GM21526 (cell line): Measurements from ENCODE around the gene TRIO.

Source experiments
- ATAC-seq: cut with Tn5 transposase; IDR thresholded peaks from one replicate; pipeline ENCODE4 v1.9.1; 2021; ENCODE audit warnings: moderate library complexity; ENCODE audit not compliant: unreplicated experiment, low FRiP score

The TRIO gene

DNA sequence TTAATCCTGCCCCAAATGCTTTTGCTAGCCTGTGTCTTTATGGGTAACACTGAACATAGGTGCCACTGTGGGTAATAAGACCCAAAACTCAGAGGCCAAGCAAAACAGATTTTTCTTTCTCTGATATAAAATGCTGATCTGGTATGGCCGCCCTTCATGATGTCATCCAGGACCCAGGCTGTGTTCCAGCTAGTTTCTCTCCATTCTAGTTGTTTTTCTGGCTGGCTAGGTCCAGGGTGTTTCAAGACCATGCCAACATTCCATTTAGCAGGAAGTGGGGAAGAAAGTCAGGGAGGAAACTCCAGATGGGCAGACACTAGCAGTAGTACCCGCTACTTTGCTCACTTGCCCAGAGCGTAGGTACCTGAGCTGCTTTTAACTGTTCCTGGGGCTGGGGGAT is 254.6 kb downstream of the TRIO start:
- ATAC-seq: no peak

DNA sequence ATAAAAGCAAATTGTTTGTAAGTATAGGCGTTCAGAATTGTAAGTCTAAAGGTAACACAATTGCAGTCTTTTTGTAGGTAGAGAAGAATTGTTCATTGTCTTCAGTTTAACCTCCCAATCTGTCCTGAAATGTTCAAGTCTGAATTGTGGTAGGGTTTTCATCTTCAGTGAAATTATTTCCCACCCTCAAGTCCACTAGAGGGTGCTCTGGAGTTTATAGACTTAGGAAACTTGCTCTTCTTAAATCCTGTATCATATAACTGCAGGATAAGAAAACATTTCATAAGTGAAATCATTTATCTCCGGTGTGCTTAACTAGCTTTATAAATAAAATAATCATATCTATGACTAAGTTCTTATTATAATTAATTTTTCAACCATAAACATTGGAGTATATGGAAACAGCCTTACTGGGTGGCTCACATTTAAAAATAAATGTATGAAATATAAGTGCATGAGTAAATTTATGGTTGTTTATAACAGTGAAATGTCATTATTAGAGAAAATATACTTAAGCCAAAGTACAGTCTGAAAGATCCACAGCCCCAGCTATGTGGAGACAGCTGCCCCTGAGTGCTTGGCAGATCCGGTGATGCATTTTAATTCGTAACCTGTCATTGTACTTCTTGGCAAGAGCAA is 256.0 kb downstream of the TRIO start:
- ATAC-seq: no peak

DNA sequence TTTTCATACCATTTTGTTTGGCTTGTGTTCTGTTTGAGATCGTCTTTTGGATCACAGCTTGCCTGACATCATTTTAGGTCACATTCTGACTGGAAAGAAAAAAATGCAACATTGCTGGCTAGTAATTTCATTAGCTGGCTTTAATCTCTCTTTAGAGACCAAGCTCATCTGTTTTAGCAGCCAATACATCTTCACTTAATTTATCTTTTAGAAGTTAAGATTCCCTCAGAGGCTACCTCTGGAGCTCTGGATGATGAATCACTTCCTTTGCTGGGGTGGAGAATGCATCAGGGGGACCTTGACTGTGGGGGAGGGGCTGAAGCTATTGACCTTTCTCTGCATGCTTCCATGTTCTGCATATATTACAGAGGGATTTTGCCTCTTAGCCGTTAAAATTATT is 256.9 kb downstream of the TRIO start:
- ATAC-seq: no peak

DNA sequence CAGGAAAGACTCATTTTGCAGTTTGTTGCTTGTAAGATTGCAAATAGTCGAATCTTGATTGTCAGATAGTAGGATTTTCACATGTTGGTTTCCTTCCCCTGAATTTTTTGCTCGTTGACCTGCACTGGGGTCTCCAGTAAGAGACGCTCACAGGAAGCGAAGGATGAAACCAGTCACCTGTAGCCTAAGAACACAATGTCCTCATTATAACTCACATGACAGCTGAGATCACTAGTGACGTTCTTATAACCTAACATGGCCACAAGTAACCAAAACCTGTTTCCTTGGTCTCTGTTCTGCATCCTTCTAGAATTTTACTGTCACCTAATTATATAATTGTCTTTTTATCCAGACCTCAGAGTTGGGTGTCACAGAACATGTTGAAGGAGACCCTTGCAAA is 257.5 kb downstream of the TRIO start:
- no peak for ATAC-seq

DNA sequence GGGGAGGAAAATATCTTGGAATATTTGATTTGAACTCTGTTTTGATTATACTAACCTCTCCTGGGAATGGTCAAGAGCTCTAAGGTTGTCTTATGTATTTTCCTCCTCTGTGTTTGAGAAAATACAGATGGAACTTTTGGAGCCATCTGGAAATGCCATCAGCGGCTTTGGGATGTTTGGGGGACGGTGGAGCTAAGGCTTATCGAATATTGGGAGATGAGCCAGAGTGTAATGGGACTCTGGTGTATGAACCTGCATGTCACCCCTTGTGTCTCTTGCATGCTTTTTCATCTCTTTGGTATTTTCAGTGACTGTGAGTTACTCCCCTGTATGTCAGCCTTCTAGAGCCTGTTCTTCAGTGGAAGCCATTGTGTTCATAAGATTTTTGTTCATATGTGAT is 258.5 kb downstream of the TRIO start:
- ATAC-seq: no peak

DNA sequence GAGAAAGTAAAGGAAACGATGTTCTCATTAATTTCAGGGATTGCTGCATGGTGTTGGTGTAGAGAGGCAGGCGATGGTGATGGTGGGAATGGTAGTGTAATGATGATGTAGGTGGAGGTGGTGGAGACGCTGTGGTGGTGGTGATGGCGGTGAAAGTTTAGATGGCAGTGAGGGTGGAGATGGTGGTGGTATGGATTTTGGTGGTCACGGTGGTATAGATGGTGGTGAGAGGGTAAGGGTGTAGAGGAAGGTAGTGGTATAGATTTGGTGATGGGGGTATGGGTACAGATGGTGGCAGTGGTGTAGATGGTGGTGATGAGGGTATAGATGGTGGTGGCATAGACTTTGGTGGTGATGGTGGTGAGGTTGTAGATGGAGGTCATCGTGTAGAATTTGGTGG is 259.3 kb downstream of the TRIO start:
- ATAC-seq: no peak

DNA sequence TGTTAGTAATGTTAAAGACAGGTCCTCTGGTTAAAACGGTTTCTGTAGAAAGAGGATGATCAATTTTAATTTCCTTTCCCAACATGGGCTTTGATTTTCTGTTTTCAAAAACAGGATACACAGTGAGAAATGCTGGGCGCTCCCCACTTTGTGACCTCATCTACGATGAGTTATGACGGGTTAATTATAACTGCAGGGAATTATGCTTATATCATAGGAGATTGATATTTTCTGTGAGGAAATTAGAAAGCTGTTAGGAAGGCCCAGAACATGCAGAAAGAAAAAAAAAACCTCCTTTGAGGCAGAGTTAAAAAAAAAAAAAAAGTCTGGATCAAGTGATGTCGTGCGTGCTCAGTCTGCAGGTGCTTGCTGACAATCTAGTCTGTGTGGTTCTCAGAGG is 261.6 kb downstream of the TRIO start:
- ATAC-seq: no peak

DNA sequence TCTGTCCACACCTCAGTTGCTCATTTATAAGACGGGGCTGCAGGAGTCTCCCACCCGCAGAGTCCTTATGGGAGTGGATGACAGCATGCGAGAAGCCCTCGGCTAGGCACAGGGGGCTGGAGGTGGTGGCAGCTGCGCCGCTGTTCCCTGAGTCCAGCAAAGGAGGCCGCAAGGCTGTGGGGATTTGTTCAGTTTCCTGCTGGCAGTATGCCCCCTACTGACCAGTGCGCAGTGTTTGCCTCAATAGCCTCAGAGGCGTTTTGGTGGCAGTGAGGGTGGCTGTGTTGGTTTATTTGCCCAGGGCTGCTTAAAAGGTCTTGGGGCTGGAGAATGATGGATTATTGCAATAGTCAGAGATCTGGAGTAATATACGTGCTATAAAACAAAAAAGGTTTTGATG is 262.1 kb downstream of the TRIO start:
- ATAC-seq: no peak

DNA sequence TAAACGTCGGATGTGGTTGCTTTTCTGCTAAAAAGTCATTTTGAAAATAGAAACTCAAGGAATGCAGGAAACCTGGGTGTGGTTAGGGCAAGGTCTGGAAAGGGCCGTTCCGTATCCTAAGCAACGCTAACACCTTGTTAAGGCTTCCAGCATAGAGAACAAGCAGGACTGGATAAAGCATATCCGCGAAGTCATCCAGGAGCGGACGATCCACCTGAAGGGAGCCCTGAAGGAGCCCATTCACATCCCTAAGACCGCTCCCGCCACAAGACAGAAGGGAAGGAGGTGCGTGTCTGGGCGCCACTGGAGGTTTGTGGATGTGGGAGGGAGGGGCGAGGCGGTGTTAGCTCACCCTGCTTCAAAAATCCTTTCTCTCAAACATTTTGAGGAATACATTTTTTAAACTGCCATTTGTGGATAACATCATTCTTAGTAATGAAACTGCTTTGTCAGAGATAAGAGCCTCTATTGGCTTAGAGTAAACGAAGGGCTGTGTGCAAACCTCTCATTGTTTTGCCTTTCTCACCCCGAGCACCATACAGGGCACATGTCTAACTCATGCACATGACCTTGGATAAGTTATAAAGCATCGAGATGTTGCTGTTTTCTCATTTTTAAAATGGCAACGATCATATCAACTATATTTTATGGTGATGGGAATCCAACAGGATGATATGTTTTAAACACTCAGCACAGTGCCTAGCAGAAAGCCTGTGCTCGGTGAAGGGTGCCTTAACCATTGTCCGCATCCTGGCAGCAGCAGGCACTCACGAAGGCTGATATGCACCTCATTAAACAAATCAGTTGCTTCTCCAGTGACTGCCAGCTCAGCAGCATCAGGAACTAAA is 262.8 kb downstream of the TRIO start:
- no peak for ATAC-seq

DNA sequence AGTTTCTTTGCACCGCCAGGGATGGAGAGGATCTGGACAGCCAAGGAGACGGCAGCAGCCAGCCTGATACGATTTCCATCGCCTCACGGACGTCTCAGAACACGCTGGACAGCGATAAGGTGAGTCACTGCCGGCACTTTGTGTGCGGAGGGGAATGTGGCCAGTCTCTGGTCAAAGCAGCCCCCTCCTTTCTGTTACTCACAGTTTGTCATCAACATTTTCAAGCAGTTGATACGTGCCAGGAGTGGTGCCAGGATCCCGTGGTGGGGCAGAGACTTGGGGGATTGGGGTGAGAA is 263.4 kb downstream of the TRIO start:
- ATAC-seq: no peak

DNA sequence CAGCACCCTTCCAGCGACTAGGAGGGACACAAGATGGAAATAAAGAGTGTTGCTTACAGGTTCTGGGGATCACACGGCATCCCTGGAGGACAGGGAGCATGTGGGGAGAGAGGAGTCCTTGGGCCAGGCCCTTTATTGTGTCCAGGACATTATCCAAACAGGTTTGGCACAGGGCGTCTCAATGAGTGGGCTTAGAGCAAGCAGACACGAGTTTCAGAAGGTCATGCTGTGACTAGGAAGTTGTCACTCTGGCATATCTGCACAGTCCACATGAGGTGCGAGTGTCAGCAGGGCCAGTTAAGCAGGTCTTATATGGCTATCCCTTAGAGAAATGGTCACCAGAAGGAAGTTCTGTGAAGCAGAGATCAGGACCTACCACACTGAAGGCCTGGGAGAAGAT is 263.9 kb downstream of the TRIO start:
- ATAC-seq: no peak

DNA sequence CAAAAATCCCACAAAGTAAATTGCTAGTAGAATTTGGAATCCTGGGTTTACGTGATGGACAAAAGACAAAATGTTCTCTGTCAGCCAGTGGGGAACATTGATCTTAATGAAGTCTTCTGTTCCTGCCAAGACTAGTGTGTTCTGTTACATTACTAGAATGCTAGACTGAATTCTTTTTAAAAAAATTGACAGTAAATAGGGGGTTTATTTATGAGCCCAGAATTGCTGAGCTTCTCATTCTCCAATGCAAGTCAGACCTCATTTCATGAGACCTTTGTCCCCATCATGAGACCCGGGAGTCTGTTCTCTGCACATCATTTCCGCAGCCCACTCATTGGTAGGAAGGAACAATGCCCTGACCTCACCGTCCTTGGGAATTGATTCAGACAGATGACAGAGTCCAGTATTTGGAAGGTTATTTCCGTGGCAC is 264.6 kb downstream of the TRIO start:
- ATAC-seq: no peak

DNA sequence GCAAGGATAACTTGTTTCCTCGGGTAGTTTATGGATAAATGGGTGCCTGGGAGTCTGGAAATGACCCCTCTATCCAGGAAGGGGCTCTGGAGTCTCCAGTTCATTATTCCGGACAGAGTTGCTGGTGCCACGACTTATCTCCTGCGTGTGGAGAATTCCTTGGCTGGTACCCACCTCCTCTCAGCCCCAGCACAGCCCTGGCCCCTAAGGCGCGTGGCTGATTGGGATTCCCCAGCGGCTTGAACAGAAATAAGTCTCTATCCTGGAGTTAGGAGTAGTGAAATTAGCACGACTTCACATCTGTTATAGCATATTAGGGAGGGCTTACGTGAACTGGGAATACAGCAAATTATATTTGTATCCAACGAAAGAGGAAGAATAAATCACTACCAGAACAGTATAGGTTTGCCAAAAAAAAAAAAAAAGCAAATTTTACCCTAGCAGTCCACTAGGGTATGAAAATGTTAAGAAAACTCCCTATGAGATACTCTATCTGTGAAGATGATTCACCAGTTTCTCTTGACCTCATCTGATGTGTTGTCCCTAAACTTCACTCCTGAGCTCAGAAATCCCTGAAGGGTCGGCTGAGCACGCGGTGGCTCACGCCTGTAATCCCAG is 265.9 kb downstream of the TRIO start:
- ATAC-seq: no peak

DNA sequence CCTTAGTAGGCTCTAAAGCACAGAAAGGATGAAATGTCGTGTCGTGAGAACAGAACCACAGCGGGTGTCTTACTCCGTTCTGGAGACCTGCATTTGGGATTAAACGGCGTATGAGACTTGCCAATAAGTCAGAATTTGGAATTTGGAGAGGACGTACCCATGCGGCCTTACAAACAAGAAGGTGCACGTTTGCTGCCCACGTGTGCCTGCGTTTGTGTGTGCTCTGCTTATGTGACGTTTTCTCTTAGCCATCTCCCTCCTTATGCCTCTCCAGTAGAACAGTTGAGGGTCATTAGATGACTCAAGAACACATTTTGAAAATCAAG is 266.9 kb downstream of the TRIO start:
- no peak for ATAC-seq

DNA sequence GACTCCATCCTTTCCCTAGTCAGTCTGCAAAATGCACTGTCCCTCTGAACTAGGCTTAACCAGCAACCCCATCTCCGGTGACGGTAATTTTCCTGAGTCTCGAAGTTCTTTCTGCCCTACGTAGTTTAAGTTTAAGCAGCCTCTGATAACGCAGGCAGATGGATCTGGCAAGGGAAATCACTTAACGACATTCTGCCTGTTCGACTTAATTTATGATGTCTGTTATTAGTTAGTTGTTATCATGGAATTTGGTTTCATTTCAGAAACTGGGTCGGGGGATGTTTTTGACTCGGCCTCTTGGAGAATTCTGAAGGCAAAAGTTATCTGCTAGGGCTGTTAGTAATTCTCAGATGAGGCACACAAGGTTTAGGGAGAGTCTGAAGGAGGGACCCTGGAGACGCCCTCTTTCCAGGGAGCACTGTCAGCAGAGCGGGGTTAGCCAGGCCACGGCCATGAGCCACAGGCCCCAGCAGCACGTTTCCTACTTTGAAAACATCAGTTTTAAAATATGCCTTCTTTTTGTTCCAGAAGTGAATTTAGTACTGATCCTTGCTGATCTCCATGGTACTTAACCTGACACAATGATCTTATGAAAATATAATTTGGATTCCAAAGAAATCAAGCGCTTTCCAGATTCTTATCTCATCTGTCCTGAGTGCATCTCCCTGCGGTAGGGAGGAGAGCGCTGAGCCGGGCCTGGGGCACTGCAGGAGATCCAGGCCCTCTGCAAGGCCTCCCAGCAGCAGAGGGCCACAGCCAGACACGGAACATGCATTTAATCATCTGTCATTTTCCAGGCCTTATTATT is 267.5 kb downstream of the TRIO start:
- ATAC-seq: no peak

DNA sequence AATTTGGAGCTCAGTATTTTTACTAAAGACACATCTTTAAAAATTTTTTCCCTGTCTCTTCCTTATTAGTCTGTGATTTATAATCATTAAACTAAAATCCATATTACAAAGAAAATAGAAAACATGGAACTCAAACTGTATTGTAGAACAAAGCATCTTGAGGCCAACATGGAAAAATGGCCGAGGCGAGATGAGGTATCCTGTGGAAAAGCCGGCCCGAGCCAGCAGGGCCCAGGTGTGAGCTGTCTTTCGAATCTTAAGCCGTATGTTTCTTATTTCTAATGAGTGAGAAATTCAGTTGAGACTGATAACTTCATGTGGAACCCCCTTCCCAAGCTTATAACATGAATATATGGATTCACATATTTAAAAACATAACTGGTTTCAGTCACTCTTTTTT is 268.1 kb downstream of the TRIO start:
- no peak for ATAC-seq

DNA sequence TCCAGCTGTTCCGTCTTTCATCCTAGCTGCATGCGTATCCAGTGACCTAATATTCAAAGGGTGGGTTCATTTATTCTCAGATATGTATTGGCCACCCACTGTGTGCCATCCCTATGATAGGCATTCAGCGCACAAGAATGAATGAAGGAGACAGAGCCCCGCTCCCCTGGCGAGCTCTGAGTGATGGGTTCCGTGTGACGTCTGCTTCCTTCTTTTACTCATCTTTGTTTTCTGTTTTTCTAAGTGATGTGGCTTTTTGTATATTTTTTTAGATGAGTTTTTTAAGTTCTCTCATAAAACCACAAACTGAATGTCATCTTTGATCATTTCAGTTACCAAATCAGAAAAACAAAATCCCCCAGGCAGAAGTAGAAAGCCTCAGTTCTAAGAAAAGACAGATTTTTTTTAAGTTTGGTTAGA is 270.2 kb downstream of the TRIO start:
- ATAC-seq: no peak

DNA sequence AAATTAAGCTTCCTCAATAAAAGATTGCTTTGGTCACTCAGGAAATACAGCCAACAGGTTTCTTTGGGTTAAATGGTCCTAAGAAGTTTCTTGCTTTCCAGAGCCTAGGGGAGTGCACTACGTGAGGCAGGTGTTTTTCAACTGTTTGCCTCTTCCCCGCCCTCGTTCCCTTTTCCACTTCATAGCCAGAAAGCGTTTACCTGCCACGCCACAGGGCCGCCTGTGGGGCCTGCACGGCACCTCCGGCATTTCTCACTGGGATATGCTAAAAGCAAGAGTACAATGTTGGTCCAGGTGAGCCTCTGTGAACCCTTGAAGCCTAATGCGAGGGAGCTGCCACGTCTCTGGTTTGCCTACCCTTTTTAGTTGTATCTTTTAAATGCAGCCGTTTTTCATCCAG is 270.9 kb downstream of the TRIO start:
- ATAC-seq: no peak

DNA sequence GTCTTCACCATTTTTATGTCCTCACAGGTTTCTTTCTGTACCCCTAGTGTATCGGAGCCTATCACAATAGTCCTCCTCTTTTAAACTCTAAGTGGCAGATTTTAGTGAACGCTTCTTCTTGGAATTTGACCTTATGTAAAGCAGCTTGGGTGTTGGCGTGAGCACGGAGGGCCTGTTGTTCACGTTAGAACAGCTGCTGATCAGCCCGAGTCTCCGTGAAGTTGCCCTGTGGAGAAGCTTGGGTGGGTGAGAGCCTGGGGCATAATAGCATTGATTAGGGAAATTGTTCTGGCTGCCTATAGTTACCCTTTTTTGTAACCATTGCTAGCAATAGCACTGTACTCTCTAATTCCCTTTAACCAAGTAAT is 271.5 kb downstream of the TRIO start:
- ATAC-seq: no peak

DNA sequence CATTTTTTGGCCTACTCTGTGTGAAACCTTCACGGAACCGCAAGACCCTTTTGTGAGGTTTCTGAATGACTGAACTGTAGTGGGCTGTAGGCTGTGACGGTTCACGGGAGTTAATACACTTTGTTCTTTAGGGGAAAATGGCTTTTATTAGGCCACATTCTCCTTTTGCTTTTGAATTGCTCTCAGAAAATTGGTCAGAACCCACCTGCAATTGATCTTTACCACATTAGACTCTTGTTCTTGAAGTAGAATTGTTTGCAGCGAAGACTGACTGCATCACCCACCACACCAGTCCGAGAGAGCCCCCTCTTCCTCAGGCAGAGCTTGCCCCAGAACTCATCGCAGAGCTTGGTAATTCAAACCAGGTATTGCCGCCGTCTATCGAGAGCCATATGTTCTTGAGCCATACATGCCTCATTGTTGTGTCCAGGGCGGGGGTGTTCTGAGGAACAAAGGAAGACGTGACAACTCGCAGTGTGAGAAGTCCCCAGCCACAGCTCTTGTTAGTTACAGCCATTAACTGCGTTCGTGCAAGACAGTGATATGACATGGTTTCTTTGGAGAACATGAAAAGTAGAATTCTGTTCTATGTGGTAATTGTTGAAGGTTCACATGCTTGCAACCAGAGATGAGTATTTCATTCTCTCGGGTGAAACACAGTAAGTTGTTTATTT is 272.0 kb downstream of the TRIO start:
- peak; percentile 91 for ATAC-seq

DNA sequence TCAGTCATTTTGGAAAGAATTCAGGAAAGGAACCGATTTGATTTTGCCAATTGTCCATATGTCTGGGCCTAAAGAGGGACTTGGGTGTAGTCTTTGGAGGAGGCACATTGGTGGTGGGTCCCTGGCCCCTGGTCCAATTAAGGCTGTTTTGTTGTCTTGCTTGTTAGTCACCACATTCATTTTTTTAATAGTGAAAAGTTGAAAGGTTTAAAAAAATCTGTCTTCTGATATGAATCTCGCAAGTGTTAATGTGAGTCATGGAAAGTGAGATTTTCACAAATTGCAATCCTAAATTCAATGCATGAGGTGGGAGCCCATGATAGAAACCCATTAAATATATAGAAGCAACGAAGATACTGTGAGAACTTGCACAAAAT is 272.5 kb downstream of the TRIO start:
- no peak for ATAC-seq
